ENCODE data around the gene C16orf89.

Gene C16orf89

DNA sequence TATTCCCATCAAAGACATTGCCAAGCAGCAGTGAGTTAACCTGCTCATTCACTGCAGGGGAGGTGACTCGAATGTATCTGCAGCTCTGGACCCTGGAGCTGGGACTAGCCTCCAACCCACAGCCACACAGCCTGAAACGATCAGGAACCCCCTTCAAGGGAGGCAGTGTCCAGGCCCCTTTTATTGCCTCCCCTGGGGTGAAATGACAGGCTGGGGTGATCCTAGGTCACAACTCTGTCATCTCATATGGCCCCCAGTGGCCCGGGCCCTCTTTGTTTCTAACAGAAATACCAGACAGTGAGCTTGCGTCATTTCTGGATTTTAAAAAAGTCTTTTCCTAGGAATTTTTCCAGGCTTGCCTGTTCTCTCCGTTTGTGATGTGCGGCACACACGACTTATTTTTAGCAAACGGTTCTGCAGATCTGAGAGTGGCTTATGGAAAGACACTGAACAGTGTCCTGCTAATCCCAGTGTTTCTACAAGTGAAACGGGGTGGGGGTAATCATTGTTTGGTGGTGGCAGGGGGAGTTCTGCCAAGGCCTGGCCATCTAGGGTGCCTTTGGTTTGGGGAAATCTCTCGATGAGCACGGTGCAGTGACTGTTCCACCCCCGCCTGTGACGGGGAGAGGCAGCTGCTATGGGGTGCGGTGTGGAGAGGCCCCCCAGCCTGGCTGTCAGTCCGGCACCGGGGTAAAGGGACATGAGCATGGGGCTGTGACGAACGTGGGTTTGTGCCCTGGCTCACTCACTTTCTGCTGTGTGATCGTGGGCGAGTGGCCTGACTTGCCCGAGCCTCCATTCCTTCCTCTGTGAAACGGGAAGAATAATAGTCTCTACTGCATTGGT, 59.2 kb downstream of the C16orf89 start:
- DNase-seq (ENCODE audit: low read depth in 2 of 3, low spot score in 2 of 3): no peak

GRCh38 chr16:5005916-5006315, 59.8 kb downstream of the C16orf89 start:
- DNase-seq (ENCODE audit: low read depth in 2 of 3, low spot score in 2 of 3): no peak

DNA sequence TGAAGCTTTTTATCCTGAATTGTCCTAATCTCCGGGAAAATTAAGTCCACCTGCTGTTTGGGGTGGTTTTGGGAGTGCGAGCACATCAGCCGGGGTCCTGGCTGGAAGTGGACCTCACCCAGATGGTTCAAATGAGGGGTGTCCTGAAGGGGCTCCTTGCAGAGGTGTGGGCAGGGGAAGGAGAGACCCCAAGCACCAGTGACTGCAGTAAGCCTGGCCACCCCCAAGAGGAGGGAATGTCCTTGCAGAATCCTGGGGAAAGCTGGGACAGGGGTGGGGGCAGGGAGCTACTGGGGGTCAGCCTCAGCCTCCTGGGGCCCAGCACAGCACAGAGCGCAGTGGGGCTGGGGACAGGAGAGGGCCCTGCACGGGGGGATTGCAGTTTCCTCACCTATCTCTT, 61.4 kb downstream of the C16orf89 start:
- DNase-seq (ENCODE audit: low read depth in 2 of 3, low spot score in 2 of 3): no peak

GRCh38 chr16:5003828-5004227, 61.9 kb downstream of the C16orf89 start:
- no peak for DNase-seq (ENCODE audit: low read depth in 2 of 3, low spot score in 2 of 3)

- no peak for DNase-seq (ENCODE audit: low read depth in 2 of 3, low spot score in 2 of 3)
Observed at GRCh38 chr16:5003211-5003610, 62.5 kb downstream of the C16orf89 start.

DNA sequence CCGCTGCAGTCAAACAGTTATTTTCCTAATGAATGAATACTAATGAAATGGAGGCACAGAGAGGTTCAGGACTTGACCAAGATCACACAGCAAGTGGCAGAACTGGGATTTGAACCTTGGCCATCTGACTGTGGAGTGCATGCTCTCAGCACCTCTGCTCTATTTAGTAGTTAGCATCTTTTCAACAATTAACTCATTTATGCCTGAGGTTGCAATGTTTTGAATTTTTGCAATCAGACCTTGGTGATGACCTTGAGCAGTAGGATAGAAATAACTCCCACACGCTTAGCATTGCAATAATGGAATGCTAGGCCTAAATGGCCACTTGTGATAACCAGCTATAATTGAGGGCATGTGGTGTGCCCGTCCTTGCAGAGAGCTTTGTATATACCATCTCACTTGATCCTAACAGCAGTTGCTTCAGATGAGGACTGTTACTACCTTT, 63.0 kb downstream of the C16orf89 start:
- no peak for DNase-seq (ENCODE audit: low read depth in 2 of 3, low spot score in 2 of 3)

GRCh38 chr16:5001986-5002385, 63.8 kb downstream of the C16orf89 start:
- DNase-seq (ENCODE audit: low read depth in 2 of 3, low spot score in 2 of 3): no peak

DNA sequence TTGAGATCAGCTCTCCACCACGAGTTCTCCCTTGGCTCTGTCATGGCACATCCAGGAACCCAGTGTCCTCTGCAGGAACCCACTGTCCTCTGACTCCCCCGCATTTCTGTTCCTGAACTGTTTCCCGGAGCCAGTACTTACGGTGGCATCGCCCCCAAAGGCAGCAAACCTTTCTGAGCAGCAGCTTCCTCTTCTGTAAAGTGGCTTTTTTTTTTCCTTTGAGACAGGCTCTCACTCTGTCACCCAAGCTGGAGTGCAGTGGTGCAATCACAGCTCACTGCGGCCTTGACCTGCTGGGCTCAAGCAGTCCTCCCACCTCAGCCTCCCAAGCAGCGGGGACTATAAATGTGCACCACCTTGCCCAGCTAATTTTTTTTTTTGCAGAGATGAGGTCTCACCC, 64.2 kb downstream of the C16orf89 start:
- DNase-seq (ENCODE audit: low read depth in 2 of 3, low spot score in 2 of 3): no peak

- no peak for DNase-seq (ENCODE audit: low read depth in 2 of 3, low spot score in 2 of 3)
Observed at GRCh38 chr16:5000573-5001001, 65.2 kb downstream of the C16orf89 start.

DNA sequence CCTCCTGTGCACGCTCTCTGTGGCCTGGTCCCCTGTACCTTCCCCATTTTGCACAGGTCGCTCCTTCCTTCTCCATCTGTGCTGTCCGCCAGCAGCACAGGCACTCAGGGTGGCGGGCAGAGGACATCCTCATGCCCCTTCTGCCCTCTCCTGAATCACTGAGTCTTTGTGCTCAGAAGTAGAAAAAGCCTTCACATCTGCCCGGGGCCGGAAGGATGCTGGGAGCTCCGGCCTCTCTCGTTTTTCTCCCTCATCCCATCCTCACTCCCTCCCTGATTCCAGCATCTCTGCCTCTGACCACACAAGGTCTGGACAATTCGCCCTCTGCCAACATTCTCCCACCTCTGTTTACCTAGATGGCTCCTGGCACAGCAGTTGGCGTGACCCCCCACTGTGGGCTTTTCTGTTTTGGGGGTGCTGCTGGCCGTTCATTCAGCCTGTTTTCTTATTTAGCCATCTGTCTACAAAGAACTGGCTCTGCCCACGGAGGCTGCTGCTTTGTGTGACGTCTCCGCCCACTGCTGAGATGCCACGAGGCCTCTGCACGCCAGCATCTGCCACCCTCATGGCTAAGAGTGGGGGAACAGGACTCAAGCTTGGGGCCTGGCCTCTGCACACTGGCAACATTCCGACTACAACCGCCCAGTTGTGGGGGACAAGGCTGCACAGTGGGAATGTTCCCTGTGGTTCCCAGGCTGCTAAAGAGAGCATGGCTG, 70.9 kb downstream of the C16orf89 start:
- DNase-seq (ENCODE audit: low read depth in 2 of 3, low spot score in 2 of 3): no peak

All from activated CD8-positive, alpha-beta memory T cell treated with anti-CD3 and anti-CD28 coated beads for 48 hours (primary cell).